Right forelimb (tissue), 1 donor: ENCODE measurements around the gene PP2D1.
"Not testable (repeated sequence)": the region's sequence is repeated elsewhere in the genome, so short reads cannot be mapped to it uniquely, and the experiment has no call there.

ENCODE experiments used
- DNase-seq: peaks from one replicate; pipeline ENCODE4 v3.0.0-alpha.2; 2018

PP2D1 gene

GRCh38 chr3:20039765-20040547 lies 27.9 kb upstream of the PP2D1 start, which contains the start of gene KAT2B:
Gene KAT2B, plus strand, starts transcription at chr3:20040446. Its CDS starts 32 bp downstream, at chr3:20040478.
- peak; percentile 85 for DNase-seq

DNA sequence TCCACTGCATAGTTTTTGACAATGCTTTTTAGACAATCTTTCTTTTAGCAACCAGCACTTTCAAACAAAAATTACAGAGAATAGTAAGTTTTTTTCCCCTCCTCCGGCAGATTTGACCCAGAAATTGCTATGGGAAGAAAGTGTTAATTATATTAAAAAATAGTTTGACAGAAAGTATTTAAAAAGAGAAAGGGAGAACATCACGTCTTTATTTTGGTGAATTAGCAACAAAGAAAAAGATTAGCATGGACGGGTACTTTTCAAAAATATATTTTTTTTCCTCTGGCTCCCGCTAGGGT lies 27.4 kb upstream of the PP2D1 start:
- no peak for DNase-seq

GRCh38 chr3:20038699-20039465 lies 26.8 kb upstream of the PP2D1 start:
- no peak for DNase-seq

DNA sequence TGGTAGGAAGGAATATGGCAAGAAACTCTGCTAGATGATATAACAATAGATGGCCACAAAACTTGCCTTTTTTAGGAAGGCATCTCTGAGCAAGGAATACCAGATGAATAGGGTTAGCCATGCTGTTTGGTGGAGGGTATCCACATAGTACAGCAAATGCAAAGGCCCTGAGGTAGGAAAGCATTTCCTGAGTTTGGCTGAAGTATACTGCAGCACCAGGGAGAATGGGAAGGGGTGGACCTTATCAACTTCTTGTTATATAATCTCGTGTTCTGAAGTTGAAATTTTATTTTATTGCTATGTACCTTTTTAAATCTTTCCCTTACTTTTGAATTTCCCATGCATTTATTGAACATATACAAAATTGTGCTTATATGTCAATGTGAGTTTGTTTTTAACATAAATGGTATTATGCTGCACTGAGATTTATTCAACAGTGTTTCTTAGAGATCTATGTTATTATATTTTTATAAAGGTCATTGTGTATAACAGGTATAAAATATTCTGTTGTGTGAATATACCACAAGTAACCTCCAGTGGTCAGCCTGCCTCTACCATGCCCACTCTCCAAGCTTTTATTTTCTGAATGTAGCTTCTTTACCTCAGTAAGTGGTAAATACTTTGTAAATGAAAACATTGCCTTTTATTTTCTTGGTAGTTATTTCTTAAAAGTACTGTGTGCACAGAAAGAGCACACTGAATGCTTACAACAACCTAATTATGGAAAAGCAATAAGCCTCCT lies 25.4 kb upstream of the PP2D1 start:
- DNase-seq: no peak

GRCh38 chr3:20035019-20035418 lies 23.0 kb upstream of the PP2D1 start:
- no peak for DNase-seq

DNA sequence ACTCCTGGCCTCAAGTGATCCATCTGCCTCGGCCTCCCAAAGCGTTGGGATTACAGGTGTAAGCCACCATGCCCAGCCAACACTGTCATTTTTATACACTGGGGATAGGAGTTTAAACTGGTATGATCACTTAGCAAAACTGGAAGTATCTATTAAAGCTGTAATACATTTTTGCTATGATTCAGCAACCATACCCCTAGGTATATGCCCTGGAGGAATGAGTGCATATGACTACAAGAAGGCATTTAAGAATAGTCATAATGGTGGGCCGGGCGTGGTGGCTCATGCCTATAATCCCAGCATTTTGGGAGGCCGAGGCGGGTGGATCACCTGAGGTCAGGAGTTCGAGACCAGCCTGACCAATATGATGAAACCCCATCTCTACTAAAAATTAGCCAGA lies 19.9 kb upstream of the PP2D1 start:
- DNase-seq: not testable (repeated sequence)

- no peak for DNase-seq
Measured at GRCh38 chr3:20028905-20029331, 16.9 kb upstream of the PP2D1 start.

- DNase-seq: no peak
Measured at GRCh38 chr3:20027136-20027535, 15.1 kb upstream of the PP2D1 start.

DNA sequence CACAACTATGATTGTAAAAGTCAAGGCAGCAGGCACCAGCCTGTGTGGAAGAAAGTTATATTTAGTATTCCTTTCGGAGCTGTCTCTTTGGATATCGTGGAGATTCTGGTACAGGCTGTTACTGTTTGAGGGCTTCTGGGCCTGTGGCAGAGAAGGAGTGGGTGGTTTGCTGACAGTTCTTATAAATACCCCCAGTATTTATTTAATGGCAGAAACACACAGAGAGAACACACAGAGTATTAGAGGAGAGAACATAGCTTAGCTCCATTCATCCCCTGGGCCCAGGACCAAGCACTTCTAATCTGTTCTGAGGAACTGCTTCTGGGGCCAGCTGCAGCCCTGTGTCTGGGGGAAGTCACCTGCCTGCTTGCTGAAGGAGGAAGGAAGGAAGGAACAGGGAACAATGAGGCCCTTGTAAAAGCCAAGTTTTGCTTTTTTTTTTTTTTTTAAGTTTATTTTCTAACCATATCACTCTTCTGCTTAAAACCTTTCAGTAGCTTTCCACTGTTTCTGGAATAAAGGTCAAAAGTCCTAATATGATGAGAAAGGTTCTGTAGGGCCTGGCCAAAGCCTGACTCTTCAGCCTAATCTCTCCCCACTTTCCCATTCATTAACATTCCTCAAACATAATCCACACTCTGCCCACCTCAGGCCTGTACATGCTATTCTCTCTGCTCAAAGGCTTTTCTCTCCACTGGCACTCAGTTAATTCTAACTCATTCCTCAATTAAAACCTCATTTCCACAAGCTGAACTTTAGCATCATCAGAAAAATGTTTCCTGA lies 11.8 kb upstream of the PP2D1 start:
- no peak for DNase-seq

DNA sequence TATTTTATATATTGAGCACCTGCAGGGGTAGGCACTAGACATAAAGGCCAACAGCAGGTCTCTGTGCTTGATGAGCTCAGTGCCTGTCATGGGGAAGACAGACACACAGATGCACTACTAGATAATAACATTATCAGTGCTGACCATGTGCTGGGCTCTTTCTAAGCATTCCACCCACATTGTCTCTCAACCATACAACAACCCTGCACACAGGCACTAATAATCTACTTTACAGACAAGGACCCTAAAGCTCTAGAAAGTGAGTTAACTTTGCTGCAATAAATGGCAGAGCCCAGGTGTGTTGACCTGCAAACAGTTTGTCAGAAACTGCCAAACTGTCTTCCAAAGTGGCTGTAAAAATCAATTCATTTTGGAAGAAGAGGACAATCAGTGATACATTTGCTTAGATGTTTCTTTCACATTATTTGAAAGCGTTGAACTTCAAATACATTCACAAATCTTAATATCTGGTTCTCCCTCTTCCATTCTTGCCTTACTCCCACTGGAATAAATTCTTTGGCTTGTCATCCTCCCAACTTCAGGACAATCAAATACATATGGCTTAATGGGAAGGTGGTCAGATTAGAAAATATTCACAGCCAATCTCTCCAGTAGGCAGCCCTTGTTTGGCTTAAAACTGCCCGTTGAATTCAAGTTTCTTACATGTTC lies 11.0 kb upstream of the PP2D1 start:
- no peak for DNase-seq

- DNase-seq: not testable (repeated sequence)
Measured at GRCh38 chr3:20016076-20016475, 4.0 kb upstream of the PP2D1 start.

- DNase-seq: no peak
Measured at GRCh38 chr3:20015525-20015924, 3.5 kb upstream of the PP2D1 start.

DNA sequence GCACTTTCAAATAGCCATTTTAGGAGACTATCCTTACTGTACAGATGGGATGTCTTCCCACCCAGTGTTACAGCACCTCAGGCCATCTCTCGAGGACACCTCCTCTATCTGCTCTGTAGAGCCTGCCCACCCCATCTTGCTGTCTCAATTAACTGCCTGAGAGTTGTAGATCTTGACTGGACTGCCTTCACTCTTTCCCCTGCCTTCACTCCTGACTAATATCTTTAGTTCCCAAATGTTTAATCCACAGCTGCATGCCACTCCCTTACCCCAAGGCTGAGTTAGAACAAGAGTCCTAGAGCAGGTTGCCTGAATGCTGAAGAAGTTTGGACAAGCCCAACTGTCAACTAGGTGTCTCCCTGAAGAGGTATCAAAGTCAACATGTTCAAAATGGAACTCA lies 1.3 kb upstream of the PP2D1 start:
- no peak for DNase-seq

DNA sequence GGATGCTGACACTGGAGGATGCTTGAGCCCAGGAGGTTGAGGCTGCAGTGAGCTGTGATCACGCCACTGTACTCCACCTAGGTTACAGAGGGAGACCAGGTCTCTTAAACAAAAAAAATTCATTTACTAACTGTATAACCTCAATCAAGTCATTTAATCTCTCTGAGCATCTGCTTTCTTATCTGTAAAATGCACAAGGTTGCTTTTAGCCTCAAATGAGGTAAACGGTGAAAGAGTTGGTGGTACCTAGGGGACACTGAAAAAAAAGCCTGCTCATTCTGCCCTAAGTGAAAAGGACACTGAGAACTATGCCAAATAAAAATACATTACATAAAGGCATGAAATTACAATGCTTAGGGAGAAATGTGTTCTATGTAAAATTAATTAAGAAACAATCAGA lies 3.4 kb downstream of the PP2D1 start:
- no peak for DNase-seq

- DNase-seq: no peak
Measured at GRCh38 chr3:20007960-20008359, 4.1 kb downstream of the PP2D1 start.

GRCh38 chr3:20001932-20002331 lies 10.1 kb downstream of the PP2D1 start:
- no peak for DNase-seq

GRCh38 chr3:19997502-19997901 lies 14.6 kb downstream of the PP2D1 start:
- DNase-seq: no peak

DNA sequence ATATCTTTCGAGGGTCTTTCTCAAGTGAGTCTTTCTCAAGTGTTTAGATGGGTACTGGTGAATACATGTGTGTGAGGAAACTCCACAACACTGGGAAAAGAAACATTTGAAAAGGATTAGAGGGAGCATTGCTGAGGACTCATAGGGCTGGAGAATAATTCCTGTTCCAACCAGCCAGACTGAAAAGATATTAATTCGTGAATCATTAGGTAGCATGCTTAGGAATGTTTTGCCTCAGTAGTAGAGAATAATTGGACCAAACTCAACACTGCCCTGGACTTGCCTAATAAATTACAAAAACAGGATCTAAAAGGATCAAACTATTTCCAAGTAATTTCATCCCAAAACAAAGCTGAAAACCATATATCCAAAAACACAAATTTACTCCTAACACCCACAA lies 17.3 kb downstream of the PP2D1 start:
- no peak for DNase-seq

DNA sequence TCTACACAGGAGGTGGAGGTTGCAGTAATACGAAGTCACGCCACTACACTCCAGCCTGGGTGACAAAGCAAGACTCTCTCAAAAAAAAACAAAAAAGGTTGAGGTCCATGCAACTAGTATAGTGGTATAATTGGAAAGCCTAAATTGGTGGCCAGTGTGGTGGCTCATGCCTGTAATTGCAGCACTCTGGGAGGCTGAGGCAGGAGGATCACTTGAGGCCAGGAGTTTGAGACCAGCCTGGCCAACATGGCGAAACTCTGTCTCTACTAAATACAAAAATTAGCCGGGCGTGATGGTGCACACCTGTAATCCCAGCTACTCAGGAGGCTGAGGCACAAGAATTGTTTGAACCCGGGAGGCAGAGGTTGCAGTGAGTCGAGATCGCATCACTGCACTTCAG lies 23.2 kb downstream of the PP2D1 start:
- not testable (repeated sequence) for DNase-seq

GRCh38 chr3:19972054-19972453 lies 40.0 kb downstream of the PP2D1 start:
- no peak for DNase-seq

DNA sequence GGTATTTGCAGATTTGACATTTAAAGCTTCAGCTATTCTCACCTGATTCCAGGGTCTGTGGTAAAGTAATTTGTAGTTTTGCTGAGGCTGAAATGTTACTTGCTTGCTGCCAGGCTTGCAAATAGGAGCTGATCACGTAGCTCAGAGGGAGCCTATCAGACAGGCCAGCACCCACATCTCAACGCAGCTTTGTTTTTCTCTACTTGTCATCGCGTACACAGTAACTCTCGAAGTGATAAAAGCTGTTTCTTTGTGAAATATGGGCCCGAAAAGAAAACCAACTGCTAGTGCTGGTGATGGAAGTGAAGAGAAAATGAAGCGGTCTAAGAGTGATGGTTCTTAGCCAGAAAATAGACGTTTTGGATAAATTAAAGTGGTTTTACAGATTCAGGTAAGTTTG lies 41.7 kb downstream of the PP2D1 start:
- DNase-seq: no peak

DNA sequence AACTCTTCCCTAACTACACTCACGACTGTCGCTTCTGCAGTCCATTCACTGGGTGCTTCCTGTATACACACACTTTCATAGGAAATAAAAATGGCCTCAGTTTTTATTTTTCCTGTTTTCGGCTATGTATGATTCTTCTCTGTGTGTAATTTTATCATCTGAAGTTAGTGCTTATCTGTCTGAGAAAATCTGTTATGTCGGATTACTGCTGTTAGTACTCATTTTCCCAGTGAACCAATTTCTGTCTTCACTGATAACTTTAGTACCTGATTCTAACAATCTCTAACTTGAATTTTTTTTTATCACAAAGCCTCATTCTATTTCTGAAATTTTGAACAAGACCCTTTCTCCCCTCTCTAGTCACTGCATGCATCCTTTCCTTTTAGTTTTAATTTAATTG lies 44.3 kb downstream of the PP2D1 start:
- no peak for DNase-seq
